ENCODE measurements around the gene AGBL1. TPM values are rescaled to one million over a fixed set of nuclear protein-coding genes. Genes with fewer than 3 reads are reported as not detected.

AGBL1 gene
- total RNA-seq, 1 experiment from 2014 or later = not detected

- no peak for DNase-seq (ENCODE audit: low spot score)
These were observed 564.7 kb downstream of the AGBL1 start for GRCh38 chr15:86644339-86644738.

DNA sequence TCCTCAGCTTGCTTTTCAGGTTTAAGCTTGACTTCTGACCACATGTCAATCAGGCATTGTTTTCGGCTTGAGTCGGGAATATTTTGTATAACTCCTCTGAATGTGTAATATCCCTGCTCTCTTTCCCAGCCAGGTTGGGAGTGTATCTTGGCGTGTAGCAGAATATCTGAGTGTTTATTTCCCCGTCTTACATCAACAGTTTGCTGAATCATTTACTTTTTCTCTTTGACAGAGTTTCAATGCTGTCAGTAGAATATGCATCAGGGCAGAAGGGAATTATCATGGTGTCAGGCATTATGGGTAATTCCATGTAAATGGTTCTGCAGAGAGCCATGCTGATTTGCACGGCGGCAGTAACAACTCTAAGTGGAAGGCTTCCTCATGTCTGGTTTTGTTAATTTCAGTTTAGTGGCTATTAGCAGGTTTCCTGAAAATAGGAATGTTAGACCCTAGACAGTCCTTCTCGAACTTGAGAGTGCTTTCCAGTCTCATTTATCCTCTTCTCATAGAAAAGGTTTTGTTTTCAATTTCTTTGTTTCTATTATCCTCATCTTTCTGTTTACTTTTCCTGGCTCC, 566.3 kb downstream of the AGBL1 start:
- DNase-seq (ENCODE audit: low spot score) = no peak

GRCh38 chr15:86647810-86648440, 568.3 kb downstream of the AGBL1 start:
- no peak for DNase-seq (ENCODE audit: low spot score)

DNA sequence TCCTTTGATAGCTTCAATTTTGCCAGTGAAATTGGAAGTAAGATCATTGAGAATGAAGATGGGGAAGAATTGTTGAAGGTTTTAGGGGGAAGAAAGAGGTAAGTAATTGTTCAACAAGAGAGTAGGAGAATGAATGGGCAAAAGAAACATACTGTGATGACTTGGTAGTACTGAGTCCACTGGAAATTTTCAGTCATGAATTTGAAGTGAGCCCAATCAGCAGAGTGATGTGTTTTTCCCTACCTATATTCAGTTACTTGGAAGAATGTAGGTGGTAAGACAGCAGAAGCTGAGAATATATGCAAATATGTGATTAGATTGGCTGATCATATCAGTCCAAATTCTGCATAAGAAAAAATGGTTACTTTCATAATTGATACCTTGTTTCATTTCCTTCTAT, 569.6 kb downstream of the AGBL1 start:
- DNase-seq (ENCODE audit: low spot score) = no peak

DNA sequence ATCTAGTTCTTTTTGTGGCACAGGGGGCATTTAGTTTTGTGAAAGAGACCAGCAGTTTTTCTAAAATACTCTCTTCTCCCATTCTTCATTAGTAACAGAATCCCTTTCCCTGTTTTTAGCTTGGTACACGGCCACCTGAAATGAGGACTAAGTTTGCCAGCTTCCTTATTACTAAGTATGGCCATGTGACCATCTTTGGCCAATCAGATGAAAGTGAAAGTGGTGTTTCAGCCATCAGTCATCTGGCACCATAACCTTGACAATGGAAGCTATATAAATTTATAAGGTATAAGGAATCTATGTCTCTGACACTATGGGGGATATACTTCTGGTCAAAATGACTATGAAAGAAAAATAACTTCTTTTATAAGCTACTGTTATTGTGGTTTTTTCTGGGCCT, 570.4 kb downstream of the AGBL1 start:
- DNase-seq (ENCODE audit: low spot score) = peak; percentile 33

DNA sequence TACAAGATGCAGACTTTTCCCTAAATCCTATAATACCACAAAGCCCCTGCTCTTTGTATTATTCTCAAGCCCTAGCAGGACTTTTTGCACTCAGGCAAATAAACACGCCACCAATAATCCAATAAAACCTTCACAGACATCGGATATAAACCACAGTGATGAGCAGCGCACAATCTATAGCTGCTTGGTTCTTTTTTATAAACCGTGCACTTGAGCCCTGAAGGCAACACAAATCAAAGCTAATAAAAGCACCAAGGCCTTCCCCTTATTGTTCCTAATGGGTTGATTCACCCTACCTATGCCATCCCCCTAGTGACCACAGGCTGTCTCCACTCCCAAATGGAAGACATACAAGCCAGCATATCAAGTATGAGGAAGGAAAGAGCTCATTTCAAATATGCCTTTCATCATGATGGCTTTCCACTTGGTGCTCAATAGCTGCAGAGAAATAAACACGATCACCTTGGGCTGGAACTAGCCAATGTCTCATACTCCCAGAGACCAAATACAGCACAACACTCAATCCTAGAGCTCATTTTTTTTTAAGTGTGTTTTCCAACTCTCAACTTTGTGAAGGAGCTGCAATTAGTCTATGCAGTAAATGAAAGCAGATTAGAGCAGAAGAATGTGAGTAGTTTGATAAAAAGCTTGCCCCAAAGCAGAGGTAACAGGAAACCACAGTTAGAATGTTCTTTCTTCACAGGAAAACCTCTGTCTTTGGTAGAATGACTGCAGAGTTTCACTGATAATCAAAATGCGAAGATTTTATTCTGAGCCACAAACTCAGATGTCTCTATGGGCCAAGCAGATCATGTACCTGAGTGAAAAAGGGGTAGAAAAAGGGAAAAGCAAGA, 573.9 kb downstream of the AGBL1 start:
- no peak for DNase-seq (ENCODE audit: low spot score)

GRCh38 chr15:86654501-86654900, 574.8 kb downstream of the AGBL1 start:
- DNase-seq (ENCODE audit: low spot score) = no peak

DNA sequence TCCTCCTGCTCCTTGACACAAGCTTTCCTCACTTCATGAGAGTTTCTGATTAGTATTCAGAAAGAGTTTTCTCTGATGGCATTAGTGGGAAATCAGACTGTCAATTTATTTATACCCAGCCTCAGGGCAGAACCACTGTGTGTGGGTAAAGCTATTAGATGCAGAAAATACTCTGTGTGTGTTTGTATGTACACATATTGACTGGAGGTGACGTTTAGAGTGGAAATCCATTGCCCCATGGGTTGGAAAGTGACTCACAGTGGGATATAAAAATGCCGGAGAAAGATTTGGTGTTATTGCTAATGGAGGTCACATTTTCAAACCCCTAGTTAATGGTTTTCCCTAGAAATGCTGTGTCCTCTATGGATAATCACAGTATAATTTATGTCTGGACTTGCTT, 577.6 kb downstream of the AGBL1 start:
- no peak for DNase-seq (ENCODE audit: low spot score)

DNA sequence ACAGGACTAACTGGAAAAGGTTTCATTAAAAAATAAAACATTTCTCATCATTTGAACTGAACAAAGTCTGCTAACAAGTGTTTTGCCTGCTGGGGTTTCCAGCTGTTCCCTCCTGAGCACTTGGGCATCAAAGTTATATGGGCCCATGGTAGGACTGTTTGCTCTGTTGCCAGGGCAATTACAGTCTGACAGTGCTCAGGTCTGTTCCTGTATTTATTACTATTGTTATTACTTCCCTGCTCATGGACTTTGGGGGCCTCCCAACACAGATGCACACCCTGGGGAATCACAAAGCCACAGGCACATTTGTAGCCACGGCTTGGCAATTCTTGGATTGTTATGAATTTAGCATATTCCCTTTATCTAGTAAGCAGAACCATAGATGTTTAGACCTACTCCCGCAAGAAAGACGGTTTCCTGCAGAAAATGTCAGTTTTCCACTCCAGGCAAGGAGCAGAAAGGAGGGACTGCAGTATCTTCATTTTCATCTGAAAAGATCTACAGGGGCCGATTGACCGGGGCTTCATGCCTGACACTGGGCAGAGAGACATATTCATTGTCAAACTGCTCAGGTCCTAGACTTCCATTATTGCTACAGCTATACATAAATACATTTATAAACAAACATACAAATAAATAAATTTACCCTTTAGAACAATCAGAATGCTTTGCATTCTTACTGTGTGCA, 580.2 kb downstream of the AGBL1 start:
- DNase-seq (ENCODE audit: low spot score) = no peak

- DNase-seq (ENCODE audit: low spot score) = no peak
These were observed 581.9 kb downstream of the AGBL1 start for GRCh38 chr15:86661580-86661979.

DNA sequence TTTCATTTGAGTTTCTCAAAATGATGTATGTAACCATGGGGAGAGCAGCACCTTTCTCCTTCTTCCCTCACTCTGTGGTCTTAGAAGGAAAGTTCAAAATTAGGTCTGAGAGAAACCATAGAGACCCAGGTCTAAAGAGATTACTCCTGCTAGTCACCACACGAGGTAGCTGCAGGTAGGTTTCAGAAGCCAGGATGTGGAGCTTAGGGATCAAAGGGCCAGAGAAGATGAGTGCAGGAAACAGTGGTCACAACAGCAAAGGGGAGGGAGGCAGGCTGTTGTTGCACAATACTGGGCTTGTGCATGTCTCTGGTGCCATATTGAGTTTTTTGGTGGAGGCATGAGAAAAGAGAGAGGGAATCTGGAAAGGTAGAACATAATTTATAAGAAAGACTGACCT, 583.6 kb downstream of the AGBL1 start:
- DNase-seq (ENCODE audit: low spot score) = no peak

DNA sequence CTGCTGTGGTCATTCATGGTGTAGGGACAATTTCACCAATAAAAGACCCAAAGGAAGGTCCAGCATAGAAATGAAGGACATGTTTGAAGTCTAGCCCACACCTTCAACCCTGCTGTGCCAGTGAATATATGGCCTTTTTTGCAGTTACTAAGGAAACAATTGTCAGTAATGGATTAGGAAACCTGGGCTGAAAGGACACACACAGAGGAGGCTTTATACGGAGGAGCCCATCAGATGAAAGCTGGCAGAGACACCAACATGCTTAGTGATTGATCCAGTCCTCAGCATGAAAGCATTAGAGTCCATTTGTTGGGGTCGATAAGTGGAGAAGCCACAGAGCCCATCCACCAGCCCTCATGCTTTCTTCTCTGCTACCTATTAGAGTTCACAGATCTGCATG, 584.3 kb downstream of the AGBL1 start:
- DNase-seq (ENCODE audit: low spot score) = no peak

DNA sequence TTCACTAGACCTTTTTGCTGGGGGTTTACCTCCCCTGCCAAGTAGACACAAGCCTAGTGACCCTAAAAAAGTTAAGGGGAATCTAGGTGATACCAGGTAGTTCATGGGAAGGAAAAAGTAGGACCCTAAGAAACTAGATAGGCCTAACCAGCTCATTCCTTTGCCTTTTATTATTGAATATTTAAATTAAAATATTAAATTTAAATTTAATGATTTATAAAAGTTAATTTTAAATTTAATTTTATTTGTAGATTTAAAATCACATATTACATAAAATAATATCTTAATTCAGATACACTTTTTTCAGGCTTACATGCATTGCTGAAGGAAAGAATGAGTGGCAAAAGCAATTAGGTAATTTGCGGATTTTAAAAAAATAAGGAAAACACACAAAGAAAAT, 584.9 kb downstream of the AGBL1 start:
- no peak for DNase-seq (ENCODE audit: low spot score)

GRCh38 chr15:86676002-86676401, 596.3 kb downstream of the AGBL1 start:
- DNase-seq (ENCODE audit: low spot score) = no peak

DNA sequence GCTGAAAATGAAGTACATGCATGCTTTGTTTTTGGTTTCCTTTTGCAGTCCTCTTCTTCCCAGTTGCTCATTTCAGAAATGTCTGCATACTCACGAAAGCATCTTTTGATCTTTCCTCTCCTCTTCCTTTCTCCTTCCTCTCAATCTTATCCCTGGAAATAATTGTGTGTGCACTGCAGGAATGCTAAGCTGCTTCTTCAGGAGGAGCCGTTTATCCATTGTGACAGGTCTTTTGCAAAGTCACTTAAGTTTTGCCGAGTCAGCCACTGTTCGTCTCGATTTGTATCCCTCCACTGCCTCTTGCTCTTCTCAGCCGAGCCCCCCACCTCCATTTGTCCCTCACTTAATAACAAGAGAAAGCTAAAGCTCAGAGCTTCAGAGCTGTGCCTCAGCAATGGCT, 597.6 kb downstream of the AGBL1 start:
- DNase-seq (ENCODE audit: low spot score) = no peak

GRCh38 chr15:86685263-86685662, 605.6 kb downstream of the AGBL1 start:
- DNase-seq (ENCODE audit: low spot score) = no peak

DNA sequence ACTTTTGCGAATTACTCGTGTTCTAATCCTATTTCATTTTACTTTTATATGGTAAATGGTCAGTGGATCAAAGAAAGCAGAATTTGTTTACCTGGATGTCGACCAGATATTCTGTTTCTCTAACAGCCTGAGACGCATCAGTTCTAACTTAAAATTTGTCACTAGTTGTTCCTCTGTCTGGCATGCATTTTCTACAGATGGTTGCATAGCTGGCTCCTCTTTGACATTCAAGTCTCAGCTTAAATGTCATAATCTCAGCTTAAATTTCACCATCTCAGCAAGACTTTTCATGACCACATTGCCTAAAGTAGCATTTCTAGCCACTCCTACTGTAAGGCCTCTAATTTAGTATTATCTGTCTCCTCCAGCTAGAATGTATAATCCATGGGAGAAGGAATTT, 609.3 kb downstream of the AGBL1 start:
- no peak for DNase-seq (ENCODE audit: low spot score)

- DNase-seq (ENCODE audit: low spot score) = no peak
These were observed 610.9 kb downstream of the AGBL1 start for GRCh38 chr15:86690566-86690965.

GRCh38 chr15:86691091-86691663, 611.5 kb downstream of the AGBL1 start:
- no peak for DNase-seq (ENCODE audit: low spot score)

DNA sequence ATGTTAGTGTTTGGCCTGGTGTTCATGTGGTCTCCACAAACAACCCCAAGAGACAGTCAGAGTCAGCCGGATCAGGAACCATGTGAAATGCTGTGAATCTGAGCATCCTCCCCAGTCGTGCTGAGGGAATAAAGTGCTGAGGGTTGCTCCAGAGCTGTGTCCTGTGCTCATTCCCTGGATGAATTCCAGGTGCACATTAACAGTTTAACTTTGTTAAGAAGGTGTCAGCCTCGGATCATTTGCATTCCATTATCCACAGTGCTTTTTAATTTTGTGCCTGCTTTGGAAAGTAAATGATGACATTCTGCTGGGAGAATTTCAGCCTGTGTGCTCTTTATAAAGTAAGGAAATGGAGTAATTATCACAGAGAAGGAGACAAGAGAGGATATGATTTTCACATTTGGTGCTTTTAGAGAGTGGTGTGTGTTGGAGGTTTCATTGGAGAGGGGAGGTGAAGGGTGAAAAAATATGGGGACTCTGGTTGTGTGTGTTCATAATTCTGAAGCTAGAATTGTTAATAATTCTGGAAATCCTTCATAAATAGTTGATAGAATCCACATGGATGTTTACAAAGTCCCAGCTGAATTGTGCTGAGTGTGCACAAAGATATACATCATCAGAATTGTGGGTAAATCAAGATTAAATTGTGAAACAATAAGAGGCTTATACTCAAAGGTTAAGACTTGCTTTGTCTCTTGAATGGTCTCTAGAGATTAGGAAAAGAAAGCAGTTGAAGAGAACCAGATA, 621.4 kb downstream of the AGBL1 start:
- no peak for DNase-seq (ENCODE audit: low spot score)

GRCh38 chr15:86701611-86701963, 621.9 kb downstream of the AGBL1 start:
- DNase-seq (ENCODE audit: low spot score) = no peak

DNA sequence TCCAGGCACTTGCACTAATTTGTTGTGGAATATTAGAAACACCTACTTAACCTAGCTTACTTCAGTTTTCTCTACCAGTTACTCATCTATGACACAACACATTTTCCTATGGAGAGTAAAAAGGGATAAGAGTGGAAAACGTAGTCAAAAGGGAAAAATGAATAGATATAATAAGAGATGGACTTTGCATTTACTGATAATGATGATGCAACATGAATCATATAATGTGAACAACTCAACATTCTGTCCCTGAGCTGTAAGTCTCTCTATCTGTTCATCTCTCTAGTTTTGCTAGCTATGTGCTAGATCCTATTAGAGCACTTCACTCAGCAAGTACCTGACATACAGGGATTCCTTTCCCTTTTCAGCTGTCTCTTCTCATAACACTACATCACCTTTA, 627.1 kb downstream of the AGBL1 start:
- DNase-seq (ENCODE audit: low spot score) = no peak

Data from A172 (cell line).